Measurements from ENCODE around the gene CHTOP.

DNA sequence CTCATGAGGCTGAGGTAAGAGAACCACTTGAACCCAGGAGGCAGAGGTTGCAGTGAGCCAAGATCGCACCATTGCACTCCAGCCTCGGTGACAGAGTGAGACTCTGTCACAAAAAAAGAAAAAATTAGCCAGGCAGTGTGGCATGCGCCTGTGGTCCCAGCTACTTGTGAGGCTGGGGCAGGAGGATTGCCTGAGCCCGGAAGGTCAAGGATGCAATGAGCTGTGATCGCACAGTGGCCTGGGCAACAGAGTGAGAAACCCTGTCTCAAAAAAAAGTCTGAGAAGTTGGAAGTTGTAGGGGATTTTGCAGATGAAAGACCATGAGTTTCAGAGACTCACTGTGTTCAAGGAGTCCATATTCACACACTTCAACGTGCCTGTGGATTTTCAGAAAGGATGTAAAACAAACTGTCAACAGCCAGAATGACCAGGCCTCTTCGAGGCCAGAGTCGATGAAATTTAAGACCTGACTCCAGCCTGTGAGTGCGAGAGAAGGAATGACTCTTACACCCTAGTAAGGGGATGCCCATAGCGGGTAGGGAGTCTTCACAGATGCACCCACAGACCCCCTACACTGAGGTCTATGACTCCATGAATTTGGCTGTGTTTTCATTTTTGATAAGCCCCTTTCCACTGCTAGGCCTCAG lies 8.8 kb upstream of the CHTOP start:
- TF ChIP-seq GATA3 (IDR thresholded peaks at IDR 0.05; ENCODE audit: low read depth, low read length) (no peak), GATA2 (IDR thresholded peaks at IDR 0.05; ENCODE audit: low read depth, low read length) (no peak)
